AML-193 (cell line): ENCODE results near the gene MPPED2.

ENCODE experiments used
- DNase-seq, 2 experiments: peaks; one replicate each; lab custom pipeline; 2025; lab: John Stamatoyannopoulos, UW

MPPED2 gene

GRCh38 chr11:30487200-30487898 is 98.8 kb downstream of the MPPED2 start:
- DNase-seq, result peak in 1 of 2 experiments; percentile 1

GRCh38 chr11:30485756-30486155 is 100.4 kb downstream of the MPPED2 start:
- DNase-seq, result no peak

GRCh38 chr11:30485222-30485621 is 100.9 kb downstream of the MPPED2 start:
- no peak for DNase-seq

GRCh38 chr11:30483056-30483455 is 103.1 kb downstream of the MPPED2 start:
- peak in 1 of 2 experiments; percentile 2 for DNase-seq

- DNase-seq, result no peak
Measured at GRCh38 chr11:30481796-30482195, 104.4 kb downstream of the MPPED2 start.

- no peak for DNase-seq
Measured at GRCh38 chr11:30481330-30481729, 104.8 kb downstream of the MPPED2 start.

- no peak for DNase-seq
Measured at GRCh38 chr11:30479899-30480298, 106.3 kb downstream of the MPPED2 start.

- no peak for DNase-seq
Measured at GRCh38 chr11:30478923-30479322, 107.2 kb downstream of the MPPED2 start.

- DNase-seq, result no peak
Measured at GRCh38 chr11:30477061-30477460, 109.1 kb downstream of the MPPED2 start.

GRCh38 chr11:30474151-30474954 is 111.8 kb downstream of the MPPED2 start:
- no peak for DNase-seq

GRCh38 chr11:30471244-30471643 is 114.9 kb downstream of the MPPED2 start:
- no peak for DNase-seq

- DNase-seq, result no peak
Measured at GRCh38 chr11:30468881-30469280, 117.3 kb downstream of the MPPED2 start.

- DNase-seq, result no peak
Measured at GRCh38 chr11:30467176-30467575, 119.0 kb downstream of the MPPED2 start.

- DNase-seq, result no peak
Measured at GRCh38 chr11:30465623-30466022, 120.5 kb downstream of the MPPED2 start.

GRCh38 chr11:30465192-30465591 is 121.0 kb downstream of the MPPED2 start:
- DNase-seq, result no peak

GRCh38 chr11:30463266-30463665 is 122.9 kb downstream of the MPPED2 start:
- DNase-seq, result no peak

- no peak for DNase-seq
Measured at GRCh38 chr11:30462421-30462820, 123.7 kb downstream of the MPPED2 start.

GRCh38 chr11:30459821-30460220 is 126.3 kb downstream of the MPPED2 start:
- DNase-seq, result no peak

GRCh38 chr11:30459306-30459705 is 126.8 kb downstream of the MPPED2 start:
- no peak for DNase-seq

GRCh38 chr11:30458541-30458940 is 127.6 kb downstream of the MPPED2 start:
- DNase-seq, result no peak

GRCh38 chr11:30457087-30457486 is 129.1 kb downstream of the MPPED2 start:
- DNase-seq, result no peak

- DNase-seq, result no peak
Measured at GRCh38 chr11:30455025-30455424, 131.1 kb downstream of the MPPED2 start.

- DNase-seq, result no peak
Measured at GRCh38 chr11:30454541-30454940, 131.6 kb downstream of the MPPED2 start.
